HL-60 (cell line): ENCODE data around the gene YPEL1.

ENCODE experiments used
- CTCF ChIP-seq: IDR thresholded peaks from one replicate; pipeline ENCODE4 v1.5.1; 2011; ENCODE audit warnings: low read length, control low read depth, inconsistent platforms; ENCODE audit not compliant: insufficient read depth
- GABPA ChIP-seq: IDR thresholded peaks from 2 replicates; pipeline ENCODE4 v1.6.1; 2012; ENCODE audit warnings: low read depth
- POLR2AphosphoS5 ChIP-seq: IDR thresholded peaks from 2 replicates; pipeline ENCODE4 v1.6.1; 2012; ENCODE audit warnings: low read depth
- REST ChIP-seq: IDR thresholded peaks from 2 replicates; pipeline ENCODE4 v1.6.1; 2012; ENCODE audit warnings: low read depth; ENCODE audit not compliant: insufficient replicate concordance
- SPI1 ChIP-seq: IDR thresholded peaks from 2 replicates; pipeline ENCODE4 v1.6.1; 2012; ENCODE audit warnings: low read depth, mild to moderate bottlenecking, borderline replicate concordance

GRCh38 chr22:21766691-21767462 lies 31.3 kb upstream of the YPEL1 start:
- TF ChIP-seq CTCF (no peak), POLR2AphosphoS5 (peak; percentile 88), SPI1 (peak; percentile 22; the same call in 1 of the 2 replicates), GABPA (no peak), REST (peak; percentile 23)
